Measurements from ENCODE around the gene PLCB1.

DNA sequence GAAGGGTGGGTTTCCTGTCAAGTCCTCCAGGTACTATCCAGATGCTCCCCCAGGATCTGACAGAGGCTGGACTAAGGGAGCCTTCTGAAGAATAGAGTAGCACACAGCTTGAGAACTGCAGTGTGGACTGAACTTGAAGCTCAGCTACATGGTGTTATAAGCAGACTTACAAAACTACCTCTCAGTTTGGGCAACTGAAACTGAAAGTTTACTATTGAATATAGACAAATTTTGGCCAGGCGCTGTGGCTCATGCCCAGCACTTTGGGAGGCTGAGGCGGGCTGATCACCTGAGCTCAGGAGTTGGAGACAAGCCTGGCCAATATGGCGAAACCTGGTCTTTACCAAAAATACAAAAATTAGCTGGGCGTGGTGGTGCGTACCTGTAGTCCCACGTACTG is 348.5 kb downstream of the PLCB1 start:
- TF ChIP-seq, protein P1, sequence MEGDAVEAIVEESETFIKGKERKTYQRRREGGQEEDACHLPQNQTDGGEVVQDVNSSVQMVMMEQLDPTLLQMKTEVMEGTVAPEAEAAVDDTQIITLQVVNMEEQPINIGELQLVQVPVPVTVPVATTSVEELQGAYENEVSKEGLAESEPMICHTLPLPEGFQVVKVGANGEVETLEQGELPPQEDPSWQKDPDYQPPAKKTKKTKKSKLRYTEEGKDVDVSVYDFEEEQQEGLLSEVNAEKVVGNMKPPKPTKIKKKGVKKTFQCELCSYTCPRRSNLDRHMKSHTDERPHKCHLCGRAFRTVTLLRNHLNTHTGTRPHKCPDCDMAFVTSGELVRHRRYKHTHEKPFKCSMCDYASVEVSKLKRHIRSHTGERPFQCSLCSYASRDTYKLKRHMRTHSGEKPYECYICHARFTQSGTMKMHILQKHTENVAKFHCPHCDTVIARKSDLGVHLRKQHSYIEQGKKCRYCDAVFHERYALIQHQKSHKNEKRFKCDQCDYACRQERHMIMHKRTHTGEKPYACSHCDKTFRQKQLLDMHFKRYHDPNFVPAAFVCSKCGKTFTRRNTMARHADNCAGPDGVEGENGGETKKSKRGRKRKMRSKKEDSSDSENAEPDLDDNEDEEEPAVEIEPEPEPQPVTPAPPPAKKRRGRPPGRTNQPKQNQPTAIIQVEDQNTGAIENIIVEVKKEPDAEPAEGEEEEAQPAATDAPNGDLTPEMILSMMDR (conservative IDR thresholded peaks at IDR 0.05; ENCODE audit: low read depth, low read length), result no peak
- TF ChIP-seq POLR2A (IDR thresholded peaks at IDR 0.05; ENCODE audit: low read depth, low read length) (no peak), RAD21 (IDR thresholded peaks at IDR 0.05; ENCODE audit: low read length) (no peak), SMC3 (IDR thresholded peaks at IDR 0.05; ENCODE audit: low read depth, low read length) (no peak), CEBPB (IDR thresholded peaks at IDR 0.05; ENCODE audit: low read depth, low read length) (no peak), BHLHE40 (IDR thresholded peaks at IDR 0.05; ENCODE audit: low read depth, low read length) (no peak), MXI1 (IDR thresholded peaks at IDR 0.05; ENCODE audit: borderline replicate concordance, low read depth, low read length) (no peak), NFE2L2 (IDR thresholded peaks at IDR 0.05; ENCODE audit: low read depth, low read length) (no peak)
- TF ChIP-seq, protein P2, sequence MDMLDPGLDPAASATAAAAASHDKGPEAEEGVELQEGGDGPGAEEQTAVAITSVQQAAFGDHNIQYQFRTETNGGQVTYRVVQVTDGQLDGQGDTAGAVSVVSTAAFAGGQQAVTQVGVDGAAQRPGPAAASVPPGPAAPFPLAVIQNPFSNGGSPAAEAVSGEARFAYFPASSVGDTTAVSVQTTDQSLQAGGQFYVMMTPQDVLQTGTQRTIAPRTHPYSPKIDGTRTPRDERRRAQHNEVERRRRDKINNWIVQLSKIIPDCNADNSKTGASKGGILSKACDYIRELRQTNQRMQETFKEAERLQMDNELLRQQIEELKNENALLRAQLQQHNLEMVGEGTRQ (IDR thresholded peaks at IDR 0.05; ENCODE audit: low read depth, low read length), result no peak
- TF ChIP-seq, protein P3, sequence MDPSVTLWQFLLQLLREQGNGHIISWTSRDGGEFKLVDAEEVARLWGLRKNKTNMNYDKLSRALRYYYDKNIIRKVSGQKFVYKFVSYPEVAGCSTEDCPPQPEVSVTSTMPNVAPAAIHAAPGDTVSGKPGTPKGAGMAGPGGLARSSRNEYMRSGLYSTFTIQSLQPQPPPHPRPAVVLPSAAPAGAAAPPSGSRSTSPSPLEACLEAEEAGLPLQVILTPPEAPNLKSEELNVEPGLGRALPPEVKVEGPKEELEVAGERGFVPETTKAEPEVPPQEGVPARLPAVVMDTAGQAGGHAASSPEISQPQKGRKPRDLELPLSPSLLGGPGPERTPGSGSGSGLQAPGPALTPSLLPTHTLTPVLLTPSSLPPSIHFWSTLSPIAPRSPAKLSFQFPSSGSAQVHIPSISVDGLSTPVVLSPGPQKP (IDR thresholded peaks at IDR 0.05; ENCODE audit: borderline replicate concordance, low read depth, low read length), result no peak
